DMS114 treated with DMSO at 0.1 percent for 48 hours (cell line): ENCODE results near the gene AHNAK.
"Not testable (repeated sequence)": the region's sequence is repeated elsewhere in the genome, so short reads cannot be mapped to it uniquely, and the experiment has no call there.

Experiments used
- DNase-seq: peaks from one replicate; lab custom pipeline; 2025; ENCODE audit not compliant: unreplicated experiment; lab: John Stamatoyannopoulos, UW

AHNAK gene

GRCh38 chr11:62572431-62572830, 25.8 kb upstream of the AHNAK start:
- DNase-seq, result no peak

GRCh38 chr11:62571493-62571892, 24.9 kb upstream of the AHNAK start:
- DNase-seq, result not testable (repeated sequence)

GRCh38 chr11:62570903-62571302, 24.3 kb upstream of the AHNAK start:
- DNase-seq, result not testable (repeated sequence)

GRCh38 chr11:62569611-62570010, 23.0 kb upstream of the AHNAK start:
- no peak for DNase-seq

- DNase-seq, result no peak
Measured at GRCh38 chr11:62567018-62567633, 20.5 kb upstream of the AHNAK start.

- no peak for DNase-seq
Measured at GRCh38 chr11:62566247-62566646, 19.6 kb upstream of the AHNAK start.

- no peak for DNase-seq
Measured at GRCh38 chr11:62565100-62565802, 18.6 kb upstream of the AHNAK start.

- not testable (repeated sequence) for DNase-seq
Measured at GRCh38 chr11:62561677-62562230, 15.1 kb upstream of the AHNAK start.

GRCh38 chr11:62560566-62561103, 14.0 kb upstream of the AHNAK start:
- peak; percentile 74 for DNase-seq

- not testable (repeated sequence) for DNase-seq
Measured at GRCh38 chr11:62559626-62560025, 13.0 kb upstream of the AHNAK start.

- no peak for DNase-seq
Measured at GRCh38 chr11:62559204-62559603, 12.6 kb upstream of the AHNAK start.

- DNase-seq, result no peak
Measured at GRCh38 chr11:62558669-62559068, 12.1 kb upstream of the AHNAK start.

- DNase-seq, result no peak
Measured at GRCh38 chr11:62556875-62557631, 10.4 kb upstream of the AHNAK start.

- peak; percentile 87 for DNase-seq
Measured at GRCh38 chr11:62556108-62556874, 9.7 kb upstream of the AHNAK start.

GRCh38 chr11:62555464-62556107, 9.0 kb upstream of the AHNAK start:
- DNase-seq, result no peak

- DNase-seq, result no peak
Measured at GRCh38 chr11:62554387-62555167, 8.0 kb upstream of the AHNAK start.

GRCh38 chr11:62553839-62554361, 7.3 kb upstream of the AHNAK start:
- DNase-seq, result no peak

- peak; percentile 64 for DNase-seq
Measured at GRCh38 chr11:62553080-62553838, 6.7 kb upstream of the AHNAK start.
